Calu3 (cell line): ENCODE data around the gene CACNA1C. TPM values are rescaled to one million over a fixed set of nuclear protein-coding genes. Genes with fewer than 3 reads are reported as not detected.

Experiments used
- BruUV-seq: library from RNA; stranded (reverse); fragments of 400-500 nt; replicated peaks from 2 replicates; lab custom pipeline; 2021; lab: Mats Ljungman, UMichigan
- CTCF ChIA-PET: fragments of 300-600 bp; sonication (Branson Sonifier 250); formaldehyde crosslinking; loops from one replicate; lab custom pipeline; 2022; ENCODE audit warnings: antibody characterized with exemption; lab: Charles Lee
- DNase-seq: peaks from one replicate; pipeline ENCODE4 v3.0.0; 2022
- H3K27ac Mint-ChIP-seq: one replicate; pipeline ENCODE4 v1.8.0; 2022; ENCODE audit warnings: mixed read lengths; ENCODE audit not compliant: unreplicated experiment
- H3K27me3 Mint-ChIP-seq: one replicate; pipeline ENCODE4 v1.8.0; 2022; ENCODE audit warnings: mixed read lengths; ENCODE audit not compliant: unreplicated experiment
- H3K36me3 Mint-ChIP-seq: one replicate; pipeline ENCODE4 v1.8.0; 2022; ENCODE audit warnings: mild to moderate bottlenecking, moderate library complexity, mixed read lengths; ENCODE audit not compliant: insufficient read depth, unreplicated experiment
- H3K4me1 Mint-ChIP-seq: one replicate; pipeline ENCODE4 v1.8.0; 2022; ENCODE audit warnings: mild to moderate bottlenecking, low read depth, mixed read lengths; ENCODE audit not compliant: unreplicated experiment
- H3K4me3 Mint-ChIP-seq: one replicate; pipeline ENCODE4 v1.8.0; 2022; ENCODE audit warnings: mild to moderate bottlenecking, low read depth, moderate library complexity, mixed read lengths; ENCODE audit not compliant: unreplicated experiment
- H3K9me3 Mint-ChIP-seq: one replicate; pipeline ENCODE4 v1.8.0; 2022; ENCODE audit warnings: low read depth, mixed read lengths; ENCODE audit not compliant: unreplicated experiment
- CTCF ChIP-seq: fragments of 200-600 bp; IDR thresholded peaks from one replicate; pipeline ENCODE4 v1.8.0; 2022; ENCODE audit warnings: antibody characterized with exemption; ENCODE audit not compliant: unreplicated experiment
- intact Hi-C: fragments of 100-400 bp; cut with micrococcal nuclease; formaldehyde crosslinking; loops from one replicate; pipeline ENCODE4 v1.10.0; 2022; ENCODE audit not compliant: unreplicated experiment
- total RNA-seq: library from RNA; stranded (reverse); gene quantifications from 2 replicates; pipeline ENCODE4 v1.2.3, GENCODE V29; 2022

CACNA1C gene
- total RNA-seq, 1 experiment from 2014 or later, result not detected

- peaks cover 3% of the 10 kb centered on the region for H3K36me3 Mint-ChIP-seq
- peaks cover 56% of the 10 kb centered on the region for H3K27me3 Mint-ChIP-seq
- BruUV-seq, result no TSS peak
- no peak for TF ChIP-seq CTCF
- intact Hi-C loops, result no loop called here
- DNase-seq, result no peak
- no peaks in the 10 kb centered on the region for H3K4me1 Mint-ChIP-seq
- H3K27ac Mint-ChIP-seq, result no peak overlapping the region
- H3K4me3 Mint-ChIP-seq, result no peak overlapping the region
- CTCF ChIA-PET, result no interaction called here
- no peaks in the 10 kb centered on the region for H3K9me3 Mint-ChIP-seq
These were observed 451.8 kb downstream of the CACNA1C start for GRCh38 chr12:2504577-2504976.

- BruUV-seq, result no TSS peak
- no peak overlapping the region for H3K4me3 Mint-ChIP-seq
- peaks cover 88% of the 10 kb centered on the region for H3K27me3 Mint-ChIP-seq
- H3K4me1 Mint-ChIP-seq, result no peaks in the 10 kb centered on the region
- CTCF ChIA-PET, result no interaction called here
- no peak overlapping the region for H3K27ac Mint-ChIP-seq
- H3K9me3 Mint-ChIP-seq, result no peaks in the 10 kb centered on the region
- TF ChIP-seq CTCF, result no peak
- H3K36me3 Mint-ChIP-seq, result peaks cover 3% of the 10 kb centered on the region
- no peak for DNase-seq
- intact Hi-C loops, result no loop called here
These were observed 455.0 kb downstream of the CACNA1C start for GRCh38 chr12:2507814-2508213.

GRCh38 chr12:2509137-2509536 lies 456.4 kb downstream of the CACNA1C start:
- Mint-ChIP-seq H3K4me1 (no peaks in the 10 kb centered on the region), H3K36me3 (peaks cover 3% of the 10 kb centered on the region), H3K9me3 (no peaks in the 10 kb centered on the region), H3K27ac (no peak overlapping the region), H3K27me3 (peaks cover 96% of the 10 kb centered on the region), H3K4me3 (no peak overlapping the region)
- intact Hi-C loops, result no loop called here
- CTCF ChIA-PET, result no interaction called here
- no peak for TF ChIP-seq CTCF
- BruUV-seq, result no TSS peak
- no peak for DNase-seq

- DNase-seq, result no peak
- H3K27me3 Mint-ChIP-seq, result peaks cover 96% of the 10 kb centered on the region
- peaks cover 3% of the 10 kb centered on the region for H3K36me3 Mint-ChIP-seq
- H3K4me3 Mint-ChIP-seq, result no peak overlapping the region
- H3K27ac Mint-ChIP-seq, result no peak overlapping the region
- H3K9me3 Mint-ChIP-seq, result no peaks in the 10 kb centered on the region
- TF ChIP-seq CTCF, result no peak
- no TSS peak for BruUV-seq
- intact Hi-C loops, result no loop called here
- H3K4me1 Mint-ChIP-seq, result no peaks in the 10 kb centered on the region
- CTCF ChIA-PET, result no interaction called here
These were observed 457.3 kb downstream of the CACNA1C start for GRCh38 chr12:2510045-2510444.
